GM12801 (cell line): ENCODE results near the gene AKIP1.

Experiments used
- CTCF ChIP-seq: IDR thresholded peaks from one replicate; pipeline ENCODE4 v1.5.1; 2011; ENCODE audit warnings: control low read depth; ENCODE audit not compliant: insufficient read length; ENCODE audit errors: extremely low read depth

The AKIP1 gene

GRCh38 chr11:8933931-8934330 is 22.9 kb downstream of the AKIP1 start:
- no peak for TF ChIP-seq CTCF

- TF ChIP-seq CTCF: no peak
These were observed 23.9 kb downstream of the AKIP1 start for GRCh38 chr11:8934742-8935488.

GRCh38 chr11:8937159-8937558 is 26.2 kb downstream of the AKIP1 start:
- TF ChIP-seq CTCF: no peak

GRCh38 chr11:8937659-8938058 is 26.7 kb downstream of the AKIP1 start:
- TF ChIP-seq CTCF: no peak

GRCh38 chr11:8941341-8942103 is 30.5 kb downstream of the AKIP1 start:
- TF ChIP-seq CTCF: no peak

- TF ChIP-seq CTCF: no peak
These were observed 31.6 kb downstream of the AKIP1 start, which contains the start of gene ASCL3 for GRCh38 chr11:8942518-8943066. TSS of gene ASCL3 (minus strand) at chr11:8943016. CDS start at chr11:8938161, 4,855 bp downstream.

- no peak for TF ChIP-seq CTCF
These were observed 36.4 kb downstream of the AKIP1 start for GRCh38 chr11:8947230-8947943.
